TTC549 (cell line): ENCODE measurements around the gene SLC25A23.

Experiments
- FAIRE-seq: peaks from 2 replicates; lab custom pipeline; 2012; peaks lifted over from hg19 to GRCh38; lab: Jason Lieb, UNC

The SLC25A23 gene

GRCh38 chr19:6424939-6425731 is 34.5 kb downstream of the SLC25A23 start:
- peak; percentile 99 for FAIRE-seq

GRCh38 chr19:6424195-6424938 is 35.2 kb downstream of the SLC25A23 start, which contains the start of gene KHSRP:
Gene KHSRP, minus strand, starts transcription at chr19:6424811. Its CDS starts 110 bp downstream, at chr19:6424701.
- FAIRE-seq: no peak

DNA sequence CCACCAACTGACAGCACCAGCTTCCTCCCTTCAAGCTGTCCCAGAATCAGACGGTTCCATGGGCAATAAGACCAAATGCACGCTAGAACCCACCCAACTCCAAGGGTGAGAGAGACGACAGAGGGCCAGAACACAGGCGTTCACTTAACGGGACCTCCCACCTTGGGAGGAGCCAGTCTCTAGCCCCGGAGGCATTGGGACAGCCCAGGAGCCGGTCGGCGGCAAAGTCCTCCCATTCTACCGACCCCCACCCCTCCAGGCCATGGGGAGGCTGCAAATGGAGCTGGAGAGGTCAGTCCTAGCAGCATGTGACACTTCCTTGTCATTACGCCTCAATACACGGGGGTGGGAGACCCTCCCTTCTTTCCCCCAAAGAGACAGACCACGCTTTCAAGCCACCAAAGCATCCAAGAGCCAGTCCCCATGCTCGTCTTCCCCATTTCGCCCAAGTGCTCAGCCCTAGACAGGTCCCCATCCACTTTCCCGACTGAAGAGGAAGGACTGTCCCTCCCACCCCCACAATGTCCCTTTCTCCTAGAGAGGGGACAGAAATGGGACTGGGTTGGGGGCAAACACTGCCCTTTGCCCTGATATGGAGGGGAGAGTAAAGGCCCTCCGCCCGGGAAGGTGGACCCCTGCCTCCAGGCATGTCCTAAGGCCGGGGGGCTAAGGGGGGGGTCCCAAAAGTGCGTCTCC is 35.9 kb downstream of the SLC25A23 start:
- FAIRE-seq: no peak

- FAIRE-seq: no peak
These were observed 38.2 kb downstream of the SLC25A23 start for GRCh38 chr19:6421075-6422014.

DNA sequence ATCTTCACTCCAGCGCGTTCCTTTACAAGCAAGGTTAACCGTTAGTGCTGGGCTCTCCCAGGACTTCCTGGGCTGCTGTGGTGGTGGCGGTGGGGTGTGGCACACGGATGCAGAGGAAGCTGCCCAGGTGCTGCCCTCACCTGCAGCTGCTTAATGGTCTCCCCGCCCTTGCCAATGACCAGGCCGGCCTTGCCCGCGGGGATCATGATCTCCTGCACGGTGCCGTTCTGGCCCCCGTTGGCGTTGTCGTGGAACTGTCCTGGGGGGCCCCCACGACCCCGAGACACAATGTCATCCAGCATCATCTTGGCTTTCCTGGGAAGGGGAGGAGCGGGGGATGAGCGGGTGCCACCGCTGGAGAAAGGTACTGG is 41.0 kb downstream of the SLC25A23 start:
- no peak for FAIRE-seq

GRCh38 chr19:6417713-6418561 is 41.7 kb downstream of the SLC25A23 start:
- FAIRE-seq: no peak

- FAIRE-seq: no peak
These were observed 42.8 kb downstream of the SLC25A23 start for GRCh38 chr19:6416658-6417405.

DNA sequence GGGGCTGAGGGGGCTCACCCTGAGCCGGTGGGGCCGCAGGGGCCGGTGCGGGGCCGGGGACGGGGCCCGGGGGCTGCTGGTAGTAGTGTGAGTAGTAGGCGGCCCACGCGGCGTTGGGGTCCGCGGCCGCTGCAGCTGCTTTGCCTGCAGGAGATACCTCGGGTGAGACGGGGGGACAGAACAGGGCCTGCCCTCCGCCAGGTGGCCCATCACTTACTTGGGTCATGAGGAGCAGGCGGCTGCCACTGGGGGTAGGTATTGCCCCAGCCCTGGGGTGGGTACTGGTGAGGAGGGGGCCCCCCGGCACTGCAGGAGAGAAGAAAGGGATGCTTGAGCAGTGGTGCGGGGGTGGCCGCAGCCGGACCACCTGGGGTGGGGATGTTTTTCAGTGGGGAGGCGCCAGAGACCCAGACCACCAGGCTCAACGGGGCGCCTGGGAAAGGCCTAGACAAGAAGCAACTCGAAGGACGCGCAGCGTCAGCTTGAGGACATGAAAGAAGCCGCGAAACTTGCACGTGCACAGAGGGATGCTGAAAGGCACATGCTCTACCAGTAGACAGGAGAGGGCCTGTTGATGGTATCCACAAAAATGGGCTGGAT is 43.9 kb downstream of the SLC25A23 start:
- FAIRE-seq: no peak

GRCh38 chr19:6414793-6415590 is 44.6 kb downstream of the SLC25A23 start:
- no peak for FAIRE-seq

GRCh38 chr19:6413721-6414643 is 45.6 kb downstream of the SLC25A23 start:
- FAIRE-seq: no peak

GRCh38 chr19:6413291-6413690 is 46.3 kb downstream of the SLC25A23 start:
- no peak for FAIRE-seq

DNA sequence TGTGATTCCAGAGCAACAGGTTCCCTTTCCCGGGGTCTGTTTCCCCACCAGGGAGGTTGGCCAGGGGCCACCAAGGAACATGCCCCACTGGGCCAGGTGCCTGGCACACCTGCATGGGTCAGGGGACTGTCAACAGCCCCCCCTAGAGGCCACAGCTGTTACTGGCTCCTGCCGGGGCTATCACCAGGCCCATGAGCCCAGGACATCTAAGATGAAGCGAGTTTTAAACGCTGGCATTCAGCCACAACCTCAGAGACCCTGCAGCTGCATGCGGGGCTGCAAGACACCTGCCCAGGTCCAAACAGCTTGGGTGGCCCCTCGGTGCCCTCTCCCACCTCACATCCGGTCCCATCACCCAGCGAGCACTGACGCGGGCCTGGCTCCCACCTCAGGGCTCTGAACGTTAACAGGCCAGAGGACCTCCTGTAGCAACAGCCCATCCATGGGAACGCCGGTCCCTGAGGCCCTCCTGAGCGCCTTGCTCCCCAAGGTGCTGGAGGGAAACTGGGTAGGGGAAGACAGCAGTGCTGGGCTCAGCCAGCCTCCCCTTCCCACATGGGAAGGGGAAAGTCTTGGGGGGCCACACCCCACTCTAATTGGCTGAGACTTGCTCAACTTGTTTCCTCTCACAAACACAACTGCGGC is 47.0 kb downstream of the SLC25A23 start:
- no peak for FAIRE-seq

GRCh38 chr19:6412061-6412446 is 47.5 kb downstream of the SLC25A23 start:
- no peak for FAIRE-seq

DNA sequence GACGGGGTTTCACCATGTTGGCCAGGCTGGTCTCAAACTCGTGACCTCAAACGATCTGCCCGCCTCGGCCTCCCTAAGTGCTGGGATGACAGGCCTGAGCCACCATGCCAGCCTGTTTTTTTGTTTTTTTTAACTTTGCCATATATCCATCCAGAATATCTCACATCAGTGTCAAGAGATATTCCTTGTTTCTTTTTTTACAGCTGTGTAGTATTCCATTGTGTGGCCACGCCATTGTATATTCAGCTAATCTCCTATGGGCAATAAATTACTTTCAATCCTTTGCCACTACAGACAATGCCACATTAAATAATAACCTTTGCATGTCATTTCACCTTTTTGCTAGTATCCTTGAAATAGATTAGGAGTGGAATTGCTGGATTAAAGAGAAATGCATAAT is 50.2 kb downstream of the SLC25A23 start:
- FAIRE-seq: no peak

GRCh38 chr19:6406401-6406800 is 53.2 kb downstream of the SLC25A23 start:
- peak; percentile 40 for FAIRE-seq

- no peak for FAIRE-seq
These were observed 56.6 kb downstream of the SLC25A23 start for GRCh38 chr19:6402837-6403608.
